Mammary epithelial cell (primary cell): ENCODE measurements around the gene SETD5.

Source experiments
- CTCF ChIP-seq, 2 donors: IDR thresholded peaks in 1 of 2; conservative IDR thresholded peaks in 1 of 2; 2 replicates each; pipeline ENCODE4 v1.5.1; 2011 to 2012; ENCODE audit warnings: inconsistent platforms in 2 of 2, low read length in 2 of 2, mild to moderate bottlenecking in 2 of 2, control low read depth in 1 of 2, low read depth in 1 of 2; ENCODE audit not compliant: insufficient read depth in 1 of 2; ENCODE audit errors: extremely low read depth in 1 of 2
- EZH2 ChIP-seq: IDR thresholded peaks from 2 replicates; pipeline ENCODE4 v1.6.1; 2012; ENCODE audit warnings: low read length, inconsistent platforms, borderline replicate concordance

- no peak for TF ChIP-seq CTCF (conservative IDR thresholded peaks at IDR 0.05 in 1 of 2, IDR thresholded peaks at IDR 0.05 in 1 of 2; ENCODE audit: extremely low read depth in 1 of 2, insufficient read depth in 1 of 2, low read depth in 1 of 2, low read length in 2 of 2)
- TF ChIP-seq EZH2: no peak
Observed at GRCh38 chr3:9450126-9450525, 52.7 kb downstream of the SETD5 start.
